SK-N-MC (cell line): ENCODE measurements around the gene LCE1F.

Source experiments
- EZH2 ChIP-seq: fragments of 200-600 bp; sonication (generic); IDR thresholded peaks from one replicate; pipeline ENCODE4 v1.6.1; 2017; ENCODE audit warnings: antibody characterized with exemption
- POLR2AphosphoS5 ChIP-seq: IDR thresholded peaks from 2 replicates; pipeline ENCODE4 v1.6.1; 2012; ENCODE audit warnings: mild to moderate bottlenecking, low read depth, low read length, borderline replicate concordance

DNA sequence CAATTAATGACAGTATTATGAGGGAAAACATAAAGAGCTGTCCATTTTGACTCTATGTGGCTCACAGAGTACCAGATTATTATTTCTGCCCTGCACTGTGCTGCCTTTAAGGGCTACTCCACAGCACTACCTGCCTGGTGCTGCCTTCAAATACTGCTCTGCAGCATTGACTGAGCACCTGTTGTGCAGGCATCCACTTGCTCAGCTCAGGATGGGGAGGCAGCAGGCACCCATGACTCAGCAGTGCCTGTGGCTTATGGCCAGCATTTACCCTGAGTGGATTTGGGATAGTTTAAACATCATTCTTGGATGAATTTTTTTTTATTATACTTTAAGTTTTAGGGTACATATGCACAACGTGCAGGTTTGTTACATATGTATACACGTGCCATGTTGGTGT, 18.1 kb upstream of the LCE1F start:
- TF ChIP-seq EZH2 (no peak), POLR2AphosphoS5 (no peak)
